C4-2B (cell line): Measurements from ENCODE around the gene ZNF275.

Experiments used
- ZFX ChIP-seq: fragments of 450-650 bp; IDR thresholded peaks from 2 replicates; pipeline ENCODE4 v1.6.1; 2017
- TF ChIP-seq, protein P1 (sequence below): fragments of 450-650 bp; conservative IDR thresholded peaks from 2 replicates; pipeline ENCODE4 v1.5.1; 2017; ENCODE audit warnings: mild to moderate bottlenecking

- TF ChIP-seq, protein P1, sequence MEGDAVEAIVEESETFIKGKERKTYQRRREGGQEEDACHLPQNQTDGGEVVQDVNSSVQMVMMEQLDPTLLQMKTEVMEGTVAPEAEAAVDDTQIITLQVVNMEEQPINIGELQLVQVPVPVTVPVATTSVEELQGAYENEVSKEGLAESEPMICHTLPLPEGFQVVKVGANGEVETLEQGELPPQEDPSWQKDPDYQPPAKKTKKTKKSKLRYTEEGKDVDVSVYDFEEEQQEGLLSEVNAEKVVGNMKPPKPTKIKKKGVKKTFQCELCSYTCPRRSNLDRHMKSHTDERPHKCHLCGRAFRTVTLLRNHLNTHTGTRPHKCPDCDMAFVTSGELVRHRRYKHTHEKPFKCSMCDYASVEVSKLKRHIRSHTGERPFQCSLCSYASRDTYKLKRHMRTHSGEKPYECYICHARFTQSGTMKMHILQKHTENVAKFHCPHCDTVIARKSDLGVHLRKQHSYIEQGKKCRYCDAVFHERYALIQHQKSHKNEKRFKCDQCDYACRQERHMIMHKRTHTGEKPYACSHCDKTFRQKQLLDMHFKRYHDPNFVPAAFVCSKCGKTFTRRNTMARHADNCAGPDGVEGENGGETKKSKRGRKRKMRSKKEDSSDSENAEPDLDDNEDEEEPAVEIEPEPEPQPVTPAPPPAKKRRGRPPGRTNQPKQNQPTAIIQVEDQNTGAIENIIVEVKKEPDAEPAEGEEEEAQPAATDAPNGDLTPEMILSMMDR: no peak
- no peak for TF ChIP-seq ZFX
Measured at GRCh38 chrX:153297376-153297775, 36.6 kb upstream of the ZNF275 start.
